Nephron progenitor cell (in vitro differentiated cells): Measurements from ENCODE around the gene ULK4.
"Not testable (repeated sequence)": the region's sequence is repeated elsewhere in the genome, so short reads cannot be mapped to it uniquely, and the experiment has no call there.

Source experiments
- DNase-seq: peaks from one replicate; pipeline ENCODE4 v3.0.0; 2021
- H3K27ac Mint-ChIP-seq: 2 replicates; pipeline ENCODE4 v1.8.0; 2021; ENCODE audit warnings: mild to moderate bottlenecking, moderate library complexity, mixed read lengths
- H3K27me3 Mint-ChIP-seq: 2 replicates; pipeline ENCODE4 v1.8.0; 2021; ENCODE audit warnings: mild to moderate bottlenecking, low read depth, mixed read lengths; ENCODE audit not compliant: poor library complexity
- H3K36me3 Mint-ChIP-seq: 2 replicates; pipeline ENCODE4 v1.8.0; 2021; ENCODE audit warnings: low read depth, mixed read lengths
- H3K4me1 Mint-ChIP-seq: 2 replicates; pipeline ENCODE4 v1.8.0; 2021; ENCODE audit warnings: mixed read lengths
- H3K4me3 Mint-ChIP-seq: 2 replicates; pipeline ENCODE4 v1.8.0; 2021; ENCODE audit warnings: mild to moderate bottlenecking, moderate library complexity, mixed read lengths
- H3K9me3 Mint-ChIP-seq: 2 replicates; pipeline ENCODE4 v1.8.0; 2021; ENCODE audit warnings: mild to moderate bottlenecking, moderate library complexity, mixed read lengths
- CTCF ChIP-seq: fragments of 200-600 bp; sonication (generic); IDR thresholded peaks from 2 replicates; pipeline ENCODE4 v1.5.0; 2021; ENCODE audit warnings: antibody characterized with exemption

The ULK4 gene

GRCh38 chr3:41848753-41849574 lies 112.9 kb downstream of the ULK4 start:
- no peak for DNase-seq
- Mint-ChIP-seq H3K9me3 (no peaks in the 10 kb centered on the region), H3K27ac (no peak overlapping the region), H3K27me3 (no peaks in the 10 kb centered on the region), H3K4me3 (no peak overlapping the region), H3K36me3 (no peaks in the 10 kb centered on the region), H3K4me1 (no peaks in the 10 kb centered on the region)
- TF ChIP-seq CTCF: no peak

- Mint-ChIP-seq H3K4me3 (no peak overlapping the region), H3K27ac (no peak overlapping the region), H3K9me3 (peaks cover 10% of the 10 kb centered on the region), H3K27me3 (no peaks in the 10 kb centered on the region), H3K36me3 (peaks cover 9% of the 10 kb centered on the region), H3K4me1 (no peaks in the 10 kb centered on the region)
- TF ChIP-seq CTCF: no peak
- DNase-seq: no peak
Observed at GRCh38 chr3:41847679-41848078, 114.2 kb downstream of the ULK4 start.

GRCh38 chr3:41846850-41847249 lies 115.1 kb downstream of the ULK4 start:
- peaks cover 18% of the 10 kb centered on the region for H3K9me3 Mint-ChIP-seq
- H3K4me3 Mint-ChIP-seq: no peak overlapping the region
- H3K27me3 Mint-ChIP-seq: no peaks in the 10 kb centered on the region
- DNase-seq: no peak
- no peak for TF ChIP-seq CTCF
- H3K36me3 Mint-ChIP-seq: peaks cover 17% of the 10 kb centered on the region
- no peak overlapping the region for H3K27ac Mint-ChIP-seq
- H3K4me1 Mint-ChIP-seq: no peaks in the 10 kb centered on the region

GRCh38 chr3:41845826-41846225 lies 116.1 kb downstream of the ULK4 start:
- Mint-ChIP-seq H3K9me3 (peaks cover 23% of the 10 kb centered on the region), H3K4me3 (no peak overlapping the region), H3K27ac (no peak overlapping the region), H3K36me3 (peaks cover 20% of the 10 kb centered on the region), H3K4me1 (no peaks in the 10 kb centered on the region), H3K27me3 (no peaks in the 10 kb centered on the region)
- TF ChIP-seq CTCF: no peak
- DNase-seq: no peak

GRCh38 chr3:41844256-41844655 lies 117.6 kb downstream of the ULK4 start:
- peaks cover 36% of the 10 kb centered on the region for H3K9me3 Mint-ChIP-seq
- not testable (repeated sequence) for H3K27me3 Mint-ChIP-seq
- H3K36me3 Mint-ChIP-seq: peaks cover 26% of the 10 kb centered on the region

GRCh38 chr3:41840936-41841668 lies 120.8 kb downstream of the ULK4 start:
- not testable (repeated sequence) for H3K4me3 Mint-ChIP-seq, H3K27me3 Mint-ChIP-seq, H3K27ac Mint-ChIP-seq, H3K4me1 Mint-ChIP-seq, DNase-seq
- Mint-ChIP-seq H3K36me3 (peaks cover 26% of the 10 kb centered on the region), H3K9me3 (peaks cover 36% of the 10 kb centered on the region)

More at GRCh38 chr3:41844256-41844655, 117.6 kb downstream of the ULK4 start:
- not testable (repeated sequence) for H3K4me1 Mint-ChIP-seq, DNase-seq, H3K27ac Mint-ChIP-seq, H3K4me3 Mint-ChIP-seq
